ENCODE data around the gene RBM38.
"Not testable (repeated sequence)": the region's sequence is repeated elsewhere in the genome, so short reads cannot be mapped to it uniquely, and the experiment has no call there.

Gene RBM38

DNA sequence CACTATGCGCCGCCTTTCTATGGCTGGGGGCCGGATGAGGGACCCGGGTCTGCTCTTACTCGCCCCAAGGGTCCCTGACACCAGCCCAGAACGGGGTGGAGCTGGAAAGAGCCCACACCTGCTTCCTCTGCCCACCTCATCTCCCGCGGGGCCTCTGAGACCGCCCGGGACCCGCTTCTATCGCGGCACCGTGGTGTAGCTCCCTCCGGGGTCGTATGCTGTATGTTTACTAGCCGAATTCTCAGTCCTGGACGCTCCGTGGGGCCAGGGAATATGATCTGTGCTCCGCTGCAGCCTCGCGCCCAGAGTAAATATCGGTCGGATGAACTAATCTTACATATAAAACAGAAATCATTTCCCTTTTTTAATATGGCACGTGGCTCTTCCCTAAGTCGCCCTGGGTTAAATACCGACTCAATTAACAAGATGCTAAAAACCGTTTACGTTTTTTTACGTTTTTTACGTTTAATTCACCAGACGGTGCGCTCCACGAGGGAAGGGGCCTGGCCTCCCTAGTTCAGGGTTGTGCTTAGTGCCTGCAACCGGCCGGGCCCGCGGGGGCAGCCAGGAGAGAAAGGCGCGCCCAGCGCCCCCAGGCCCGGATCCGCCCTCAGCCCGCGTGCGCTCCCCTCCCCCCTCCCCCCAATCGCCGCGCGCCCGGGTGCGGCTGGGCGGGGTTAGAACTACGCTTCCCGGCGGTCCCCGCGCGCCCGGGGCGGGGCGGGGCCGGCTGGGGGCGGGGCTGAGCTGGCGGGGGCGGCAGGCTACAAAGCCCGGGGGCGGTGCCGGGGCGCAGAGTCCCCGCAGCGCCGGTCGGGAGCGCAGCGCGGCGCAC lies at the start of gene RBM38:
Gene RBM38 (plus strand): TSS at position 793 of the 835 bp plus-strand sequence. CDS start 186 bp downstream, outside the sequence.
- DNase-seq (ENCODE audit: low read depth in 2 of 3, low spot score in 2 of 3) = peak in 1 of 3 experiments; percentile 74

DNA sequence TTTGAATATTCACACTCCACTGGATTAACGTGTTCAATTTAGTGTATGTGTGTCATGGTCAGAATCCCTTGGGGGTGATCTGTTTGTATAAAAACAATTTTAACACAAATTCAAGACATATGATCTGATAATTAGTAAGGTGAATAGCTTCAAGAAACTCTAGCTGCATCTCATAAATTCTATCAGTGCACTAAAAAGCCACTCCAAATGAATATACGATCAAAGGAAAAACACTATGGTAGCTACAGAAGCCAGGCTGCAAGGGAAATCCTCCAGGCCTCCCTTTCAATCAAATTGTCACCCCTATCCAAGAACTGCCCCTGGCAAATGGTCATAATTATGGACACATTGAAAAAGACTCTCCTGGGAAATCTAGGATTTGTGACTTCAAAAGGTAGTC lies 49.5 kb upstream of the RBM38 start:
- no peak for DNase-seq (ENCODE audit: low read depth in 2 of 3, low spot score in 2 of 3)

DNA sequence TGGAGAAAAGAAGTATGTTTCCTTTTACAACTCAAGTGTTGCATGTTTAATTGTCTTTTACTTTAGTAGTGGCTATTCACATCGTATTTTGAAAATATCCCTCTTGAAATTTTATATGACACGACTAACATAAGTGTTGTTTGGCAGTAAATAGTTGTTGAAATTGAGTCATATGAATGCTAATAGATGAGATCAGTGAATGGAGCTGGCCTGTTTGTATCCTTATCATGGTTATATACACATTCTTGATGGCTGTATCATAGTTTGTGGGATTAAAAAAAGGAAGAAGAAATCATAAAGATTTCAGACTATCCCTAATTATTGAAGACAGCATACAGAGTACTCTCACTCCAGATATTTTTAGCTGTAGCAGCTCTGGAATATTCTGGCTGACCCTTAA lies 48.4 kb upstream of the RBM38 start:
- no peak for DNase-seq (ENCODE audit: low read depth in 2 of 3, low spot score in 2 of 3)

DNA sequence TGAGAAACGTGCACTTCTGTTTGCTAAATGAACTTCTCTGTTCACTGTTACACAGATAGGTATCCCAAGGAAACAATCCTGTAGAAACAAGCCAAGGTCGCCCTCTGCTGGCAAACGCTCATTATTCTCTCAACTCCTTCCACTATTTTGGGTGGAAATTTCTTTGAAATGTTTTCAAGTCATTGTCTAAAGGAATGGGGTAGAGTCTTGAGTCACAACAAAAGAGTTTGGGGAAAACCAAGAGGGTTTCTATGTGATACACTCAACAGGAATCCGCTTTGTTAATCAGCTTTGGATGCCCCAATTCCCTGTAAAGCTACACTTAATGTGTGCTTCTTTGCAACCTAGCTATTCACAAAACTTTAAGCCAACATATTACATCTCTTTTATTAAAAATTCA lies 44.7 kb upstream of the RBM38 start:
- peak in 1 of 3 experiments; percentile 40 for DNase-seq (ENCODE audit: low read depth in 2 of 3, low spot score in 2 of 3)

DNA sequence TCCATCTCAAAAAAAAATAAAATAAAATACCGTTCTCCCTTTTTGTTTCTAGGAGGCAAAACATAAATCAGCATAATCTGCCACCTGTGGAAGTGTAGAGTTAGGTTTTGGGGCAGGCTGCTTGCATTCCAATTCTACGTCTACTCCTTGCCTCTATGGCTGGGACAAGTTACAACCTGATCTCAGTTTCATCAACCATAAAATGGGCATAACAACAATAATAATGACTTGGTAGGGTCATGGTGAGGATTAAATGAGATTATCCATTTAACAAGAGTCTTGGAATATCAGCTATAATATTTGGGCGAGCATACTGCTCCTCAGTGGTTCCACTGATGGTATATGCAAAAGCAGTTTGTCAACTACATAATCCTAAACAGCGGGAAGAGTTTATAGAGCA lies 43.8 kb upstream of the RBM38 start:
- no peak for DNase-seq (ENCODE audit: low read depth in 2 of 3, low spot score in 2 of 3)

DNA sequence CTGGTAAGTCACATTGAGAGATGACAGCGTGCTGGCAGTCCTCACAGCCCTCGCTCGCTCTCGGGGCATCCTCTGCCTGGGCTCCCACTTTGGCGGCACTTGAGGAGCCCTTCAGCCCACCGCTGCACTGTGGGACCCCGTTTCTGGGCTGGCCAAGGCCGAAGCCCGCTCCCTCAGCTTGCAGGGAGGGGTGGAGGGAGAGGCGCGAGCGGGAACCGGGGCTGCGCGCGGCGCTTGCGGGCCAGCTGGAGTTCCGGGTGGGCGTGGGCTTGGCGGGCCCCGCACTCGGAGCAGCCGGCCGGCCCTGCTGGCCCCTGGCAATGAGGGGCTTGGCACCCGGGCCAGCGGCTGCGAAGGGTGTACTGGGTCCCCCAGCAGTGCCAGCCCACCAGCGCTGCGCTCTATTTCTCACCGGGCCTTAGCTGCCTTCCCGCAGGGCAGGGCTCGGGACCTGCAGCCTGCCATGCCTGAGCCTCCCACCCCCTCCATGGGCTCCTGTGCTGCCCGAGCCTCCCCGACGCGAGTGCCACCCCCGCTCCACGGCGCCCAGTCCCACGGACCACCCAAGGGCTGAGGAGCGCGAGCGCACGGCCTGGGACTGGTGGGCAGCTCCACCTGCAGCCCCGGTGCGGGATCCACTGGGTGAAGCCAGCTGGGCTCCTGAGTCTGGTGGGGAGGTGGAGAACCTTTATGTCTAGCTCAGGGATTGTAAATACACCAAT lies 42.8 kb upstream of the RBM38 start:
- DNase-seq (ENCODE audit: low read depth in 2 of 3, low spot score in 2 of 3) = not testable (repeated sequence)

DNA sequence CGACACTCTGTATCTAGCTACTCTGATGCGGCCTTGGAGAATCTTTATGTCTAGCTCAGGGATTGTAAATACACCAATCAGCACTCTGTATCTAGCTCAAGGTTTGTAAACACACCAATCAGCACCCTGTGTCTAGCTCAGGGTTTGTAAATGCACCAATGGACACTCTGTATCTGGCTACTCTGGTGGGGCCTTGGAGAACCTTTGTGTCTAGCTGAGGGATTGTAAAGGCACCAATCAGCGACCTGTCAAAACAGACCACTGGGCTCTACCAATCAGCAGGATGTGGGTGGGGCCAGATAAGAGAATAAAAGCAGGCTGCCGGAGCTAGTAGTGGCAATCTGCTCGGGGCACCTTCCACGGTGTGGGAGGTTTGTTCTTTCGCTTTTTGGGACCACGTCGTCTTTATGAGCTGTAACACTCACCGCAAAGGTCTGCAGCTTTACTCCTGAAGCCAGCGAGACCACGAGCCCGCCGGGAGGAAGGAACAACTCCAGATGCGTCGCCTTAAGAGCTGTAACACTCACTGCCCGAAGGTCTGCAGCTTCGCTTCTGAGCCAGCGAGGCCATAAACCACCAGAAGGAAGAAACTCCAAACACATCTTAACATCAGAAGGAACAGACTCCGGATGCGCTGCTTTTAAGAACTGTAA lies 42.1 kb upstream of the RBM38 start:
- DNase-seq (ENCODE audit: low read depth in 2 of 3, low spot score in 2 of 3) = not testable (repeated sequence)

DNA sequence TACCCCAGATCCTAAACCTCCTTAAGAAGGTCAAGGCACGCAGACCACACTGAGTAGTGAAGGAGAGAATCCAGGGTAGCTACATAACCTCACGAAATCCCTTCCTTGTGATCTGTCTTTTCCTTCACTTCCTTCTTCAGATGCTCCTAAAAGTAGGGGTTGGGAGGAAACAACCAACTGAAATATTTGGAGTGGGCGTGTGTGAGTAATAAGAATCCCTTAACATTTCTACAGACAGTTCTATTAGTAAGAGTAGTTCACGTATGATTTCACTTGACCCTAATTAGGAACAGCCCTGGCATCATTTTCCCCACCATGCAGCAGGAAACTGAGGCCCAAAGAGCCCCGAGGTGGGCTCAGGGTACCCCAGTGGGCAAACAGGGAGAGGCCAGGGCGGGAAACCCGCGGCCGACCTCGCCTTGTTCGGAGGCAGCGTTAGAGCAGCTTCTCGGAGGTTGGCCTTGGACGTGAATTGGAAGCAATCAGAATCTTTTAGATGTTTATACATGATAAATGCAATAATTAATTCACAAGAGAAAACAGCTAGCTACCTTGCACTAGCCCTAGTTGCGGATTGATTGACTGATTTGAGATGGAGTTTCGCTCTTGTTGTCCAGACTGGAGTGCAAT lies 41.0 kb upstream of the RBM38 start:
- no peak for DNase-seq (ENCODE audit: low read depth in 2 of 3, low spot score in 2 of 3)

DNA sequence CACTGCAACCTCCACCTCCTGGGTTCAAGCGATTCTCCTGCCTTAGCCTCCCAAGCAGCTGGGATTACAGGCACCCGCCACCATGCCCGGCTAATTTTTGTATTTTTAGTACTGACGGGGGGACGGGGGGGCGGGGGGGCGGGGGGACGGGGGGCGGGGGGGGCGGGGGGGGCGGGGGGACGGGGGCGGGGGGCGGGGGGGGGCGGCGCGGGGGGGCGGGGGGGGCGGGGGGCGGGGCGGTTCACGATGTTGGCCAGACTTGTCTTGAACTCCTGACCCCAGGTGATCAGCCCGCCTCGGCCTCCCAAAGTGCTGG lies 40.5 kb upstream of the RBM38 start:
- not testable (repeated sequence) for DNase-seq (ENCODE audit: low read depth in 2 of 3, low spot score in 2 of 3)

DNA sequence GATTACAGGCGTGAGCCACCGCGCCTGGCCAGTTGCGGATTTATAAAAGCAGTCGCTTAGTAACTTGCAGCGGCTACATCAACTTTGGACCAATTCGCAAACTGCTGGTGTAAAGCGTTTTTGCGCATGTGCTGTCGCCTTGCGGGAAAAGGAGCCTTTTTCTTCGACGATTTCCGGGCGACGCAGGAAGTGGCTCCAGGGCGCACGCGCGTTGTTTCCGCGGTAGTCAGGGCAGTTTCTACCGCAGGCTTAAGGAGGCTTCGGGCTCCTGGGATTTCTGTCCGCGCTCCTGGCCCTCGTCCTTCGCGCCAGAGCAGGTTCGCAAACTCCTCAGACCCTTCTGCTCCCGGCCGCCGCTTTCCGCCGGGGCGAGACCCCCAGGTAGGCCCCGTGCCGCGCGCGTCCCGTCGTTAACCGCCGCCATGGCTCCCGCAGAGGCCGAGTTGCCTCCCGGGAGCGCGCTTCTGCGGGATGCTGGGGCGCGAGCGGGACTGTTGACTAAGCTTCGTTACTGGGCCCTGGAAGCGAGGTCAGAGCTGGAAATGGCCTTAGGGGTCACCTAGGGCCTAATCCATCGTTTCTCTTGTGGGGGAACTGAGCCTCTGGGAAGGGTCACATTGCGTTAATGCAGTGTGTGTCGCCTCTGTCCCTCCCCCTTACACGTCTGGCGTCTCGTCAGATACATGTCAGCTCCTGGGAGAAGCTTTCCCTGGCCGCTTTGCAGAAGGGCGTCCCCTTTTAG lies 40.0 kb upstream of the RBM38 start, which contains the start of gene RAE1:
Gene RAE1 (plus strand): TSS at position 214 of the 742 bp plus-strand sequence. CDS start 2,784 bp downstream, outside the sequence.
- peak; percentile 47 to 81 (median 81) for DNase-seq (ENCODE audit: low read depth in 2 of 3, low spot score in 2 of 3)

DNA sequence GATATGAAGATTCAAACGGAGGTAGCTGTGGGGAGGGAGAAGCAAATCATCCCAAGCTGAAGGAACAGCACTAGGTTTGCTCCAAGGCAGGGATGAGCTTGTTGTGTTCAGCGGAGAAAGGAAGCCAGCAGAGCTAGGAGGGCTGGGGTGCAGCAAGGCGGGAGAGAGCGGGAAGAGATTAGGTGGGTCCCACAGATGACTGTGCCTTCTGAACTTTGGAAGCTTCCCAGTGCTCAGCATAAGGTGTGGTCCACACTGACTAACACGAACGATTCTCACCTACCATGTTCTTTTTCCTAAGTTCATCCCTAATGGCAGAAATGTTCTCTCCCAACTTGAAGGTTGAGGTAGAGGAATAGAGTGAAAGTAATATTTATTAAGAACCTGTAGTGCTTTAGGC lies 38.9 kb upstream of the RBM38 start:
- DNase-seq (ENCODE audit: low read depth in 2 of 3, low spot score in 2 of 3) = no peak

DNA sequence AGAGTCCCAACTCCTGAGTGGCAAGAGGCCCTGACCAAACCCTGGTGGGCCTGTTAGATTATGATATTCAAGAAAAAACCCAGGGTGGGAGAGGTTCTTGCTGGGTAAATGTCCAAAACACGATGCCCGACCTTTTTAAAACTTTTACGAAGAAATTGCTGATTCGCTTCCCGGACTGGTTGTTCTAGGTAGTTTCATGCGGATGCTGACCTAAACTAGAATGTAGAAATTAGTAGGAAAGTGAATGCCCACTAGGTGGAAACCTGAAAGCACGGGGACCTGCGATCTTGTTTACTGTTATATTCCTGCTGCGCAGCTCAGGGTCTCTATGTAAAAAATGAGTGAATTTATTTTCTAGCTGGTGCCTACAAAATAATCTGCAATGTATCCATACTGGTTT lies 37.8 kb upstream of the RBM38 start:
- no peak for DNase-seq (ENCODE audit: low read depth in 2 of 3, low spot score in 2 of 3)

DNA sequence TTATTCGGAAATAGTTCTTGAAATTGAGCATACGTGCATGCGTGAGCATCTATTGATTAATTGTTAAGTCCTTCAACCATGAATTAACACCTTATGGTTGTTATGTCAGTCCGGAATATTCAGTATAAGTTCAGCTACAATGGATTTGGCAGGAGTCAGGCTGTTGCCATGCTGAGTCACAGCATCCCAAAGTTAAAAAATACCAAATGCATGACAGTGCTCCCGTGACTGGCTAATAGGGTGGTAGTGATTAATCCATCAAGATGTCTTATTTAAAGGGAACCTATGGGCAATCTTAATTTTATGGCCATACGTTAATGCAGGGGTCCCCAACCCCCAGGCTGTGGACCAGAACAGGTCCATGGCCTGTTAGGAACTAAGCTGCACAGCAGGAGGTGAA lies 29.7 kb upstream of the RBM38 start:
- DNase-seq (ENCODE audit: low read depth in 2 of 3, low spot score in 2 of 3) = no peak

DNA sequence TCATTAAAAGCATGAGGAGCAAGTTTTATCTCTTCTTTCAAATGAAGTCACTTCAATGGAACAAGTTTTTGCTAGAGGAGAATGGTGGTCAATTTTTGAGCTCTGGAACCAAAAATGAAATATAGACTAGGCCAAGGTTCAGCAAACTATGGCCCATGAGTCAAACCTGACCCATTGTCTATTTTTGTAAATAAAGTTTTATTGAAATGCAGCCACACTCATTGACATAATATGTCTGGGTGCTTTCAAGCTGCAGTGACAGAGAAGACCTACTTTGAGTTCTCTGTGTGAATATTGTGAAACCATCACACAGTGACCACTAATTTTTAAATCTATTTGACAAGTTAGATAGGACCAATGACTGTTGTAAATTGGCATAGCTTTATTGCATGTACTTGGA lies 26.7 kb upstream of the RBM38 start:
- no peak for DNase-seq (ENCODE audit: low read depth in 2 of 3, low spot score in 2 of 3)

DNA sequence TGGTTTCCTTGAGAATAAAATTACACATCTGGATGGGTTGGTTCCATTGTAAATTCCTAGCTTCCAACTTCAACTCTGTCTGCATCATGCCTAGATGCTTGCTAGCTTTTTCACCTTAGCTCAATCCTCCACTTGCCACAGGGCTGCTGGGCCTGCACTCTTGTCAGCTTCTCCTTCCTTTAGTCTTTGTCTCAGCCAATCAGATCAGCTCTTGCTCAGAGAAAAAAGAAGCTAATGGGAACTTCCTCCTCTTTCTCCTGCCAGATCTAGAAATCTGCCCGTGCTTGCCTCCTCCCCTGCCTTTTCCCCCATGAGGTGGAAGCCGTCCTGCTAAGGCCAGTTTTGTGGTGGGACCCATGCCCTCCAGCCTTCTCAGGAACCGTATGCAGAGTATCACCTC lies 21.6 kb upstream of the RBM38 start:
- DNase-seq (ENCODE audit: low read depth in 2 of 3, low spot score in 2 of 3) = no peak

DNA sequence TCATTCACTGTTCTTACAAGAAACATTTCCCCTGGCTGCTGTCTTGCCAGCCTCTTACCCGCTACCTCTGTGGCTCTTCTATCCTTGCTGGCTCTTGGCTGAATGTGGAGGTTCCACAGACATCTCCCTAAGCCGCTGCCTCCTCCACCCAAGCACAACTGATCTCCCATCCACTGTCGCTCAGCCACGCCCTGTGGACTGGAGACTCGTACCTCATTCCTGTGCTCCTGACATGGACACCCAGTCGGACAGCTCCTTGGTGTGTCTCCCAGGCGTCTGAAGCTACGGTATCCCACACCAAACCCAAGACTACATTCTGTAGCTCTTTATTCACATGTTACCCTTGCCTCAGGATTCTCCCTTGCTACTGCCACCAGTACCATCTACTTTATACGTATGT lies 20.9 kb upstream of the RBM38 start:
- no peak for DNase-seq (ENCODE audit: low read depth in 2 of 3, low spot score in 2 of 3)

DNA sequence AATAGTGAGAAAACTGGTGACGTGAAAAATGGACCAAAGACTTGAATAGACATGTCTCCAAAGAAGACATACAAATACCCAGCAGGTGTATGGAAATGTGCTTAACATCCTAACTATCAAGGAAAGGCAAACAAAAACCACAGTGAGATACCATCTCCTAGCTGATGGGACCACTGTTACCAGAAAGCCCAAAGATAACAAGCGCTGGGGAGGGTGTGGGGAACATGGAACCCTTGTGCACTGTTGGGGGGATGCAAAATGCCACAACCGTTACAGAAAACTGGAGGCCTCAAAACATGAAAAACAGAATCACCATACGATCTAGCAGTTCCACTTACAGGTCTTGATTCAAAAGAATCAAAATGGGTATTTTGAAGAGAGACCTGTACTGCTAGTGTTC lies 19.8 kb upstream of the RBM38 start:
- DNase-seq (ENCODE audit: low read depth in 2 of 3, low spot score in 2 of 3) = no peak

DNA sequence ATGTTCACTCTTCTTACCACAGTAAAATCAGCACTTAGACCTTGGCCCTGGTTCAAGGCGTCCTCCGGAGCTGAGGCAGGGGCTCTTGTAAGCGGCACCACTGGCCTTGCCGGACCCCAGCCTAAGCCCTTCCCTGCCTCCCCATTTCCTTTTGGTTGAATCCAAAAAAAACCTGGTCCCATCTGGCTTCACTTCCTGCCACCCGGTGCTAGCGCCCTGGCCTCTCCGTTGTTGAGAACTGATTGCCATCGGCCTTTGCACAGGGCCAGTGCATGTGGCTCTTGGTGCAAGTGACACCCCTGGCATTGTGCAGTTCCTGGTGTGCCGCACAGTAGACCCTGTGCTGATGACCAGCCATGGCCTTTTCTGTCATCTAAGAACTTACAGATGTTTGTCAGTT lies 19.0 kb upstream of the RBM38 start:
- DNase-seq (ENCODE audit: low read depth in 2 of 3, low spot score in 2 of 3) = no peak

DNA sequence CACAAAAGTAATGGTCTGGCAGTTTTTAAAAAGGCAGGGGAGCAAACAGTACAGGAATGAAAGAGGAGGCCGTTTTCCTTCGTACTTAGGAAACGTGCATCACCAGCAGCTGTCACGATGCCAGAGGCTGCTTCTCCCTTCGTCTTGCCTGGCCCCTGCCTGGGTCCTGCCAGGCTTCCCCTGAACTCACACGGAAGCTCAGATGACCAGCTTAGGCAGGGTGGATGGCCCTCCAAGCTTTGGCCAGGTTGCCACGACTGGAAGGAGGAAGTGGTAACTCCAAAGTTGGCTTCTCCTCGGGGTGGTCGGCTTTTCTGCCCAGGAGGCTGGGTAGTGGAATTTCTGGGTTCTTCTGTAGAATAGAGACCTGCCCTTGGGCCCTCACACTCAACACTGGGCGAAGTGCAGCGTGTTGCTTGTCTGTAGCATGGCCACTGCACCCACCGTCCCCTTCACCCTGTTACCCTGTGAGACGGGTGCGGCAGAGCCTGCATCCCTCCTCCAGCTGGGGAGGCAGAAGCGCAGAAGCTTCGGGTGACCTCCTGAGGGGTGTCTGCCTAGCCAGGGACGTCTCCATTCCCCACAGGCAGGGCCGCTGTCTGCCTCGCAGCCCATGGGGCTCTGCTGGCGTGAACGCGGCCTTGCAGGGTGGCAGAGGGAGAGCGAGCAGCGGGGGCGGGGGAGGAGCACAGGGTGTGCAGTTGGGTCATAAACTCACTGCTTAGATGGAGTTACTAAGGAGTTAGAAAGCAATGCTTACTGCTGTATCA lies 18.4 kb upstream of the RBM38 start:
- DNase-seq (ENCODE audit: low read depth in 2 of 3, low spot score in 2 of 3) = no peak

DNA sequence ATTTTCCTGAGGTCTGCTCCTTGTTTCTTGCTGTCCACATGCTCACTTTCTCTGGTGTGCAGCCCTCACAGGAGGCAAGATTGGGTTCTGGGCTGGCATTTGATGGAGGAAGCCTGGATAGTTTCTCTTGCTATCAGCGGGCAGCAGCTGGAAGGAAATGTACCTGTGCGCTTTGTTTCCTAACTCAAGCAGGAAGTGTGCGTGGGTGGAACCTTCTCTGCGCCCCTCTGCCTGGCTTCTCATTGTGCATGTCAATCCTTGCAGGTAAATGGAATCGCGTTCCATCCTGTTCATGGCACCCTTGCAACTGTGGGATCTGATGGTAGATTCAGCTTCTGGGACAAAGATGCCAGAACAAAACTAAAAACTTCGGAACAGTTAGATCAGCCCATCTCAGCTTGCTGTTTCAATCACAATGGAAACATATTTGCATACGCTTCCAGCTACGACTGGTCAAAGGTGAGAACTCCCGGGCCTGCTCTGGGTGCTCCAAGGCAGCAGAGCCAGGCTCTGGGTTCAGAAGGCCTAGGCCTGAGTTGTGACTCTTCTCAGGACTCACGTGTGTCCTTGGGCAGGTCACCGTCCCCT lies 16.8 kb upstream of the RBM38 start:
- no peak for DNase-seq (ENCODE audit: low read depth in 2 of 3, low spot score in 2 of 3)

Data from activated CD8-positive, alpha-beta memory T cell treated with anti-CD3 and anti-CD28 coated beads for 48 hours (primary cell).